MV-4-11 (cell line): ENCODE data around the gene ZBTB46.

ENCODE experiments used
- DNase-seq: peaks from one replicate; lab custom pipeline; 2025; lab: John Stamatoyannopoulos, UW

The ZBTB46 gene

DNA sequence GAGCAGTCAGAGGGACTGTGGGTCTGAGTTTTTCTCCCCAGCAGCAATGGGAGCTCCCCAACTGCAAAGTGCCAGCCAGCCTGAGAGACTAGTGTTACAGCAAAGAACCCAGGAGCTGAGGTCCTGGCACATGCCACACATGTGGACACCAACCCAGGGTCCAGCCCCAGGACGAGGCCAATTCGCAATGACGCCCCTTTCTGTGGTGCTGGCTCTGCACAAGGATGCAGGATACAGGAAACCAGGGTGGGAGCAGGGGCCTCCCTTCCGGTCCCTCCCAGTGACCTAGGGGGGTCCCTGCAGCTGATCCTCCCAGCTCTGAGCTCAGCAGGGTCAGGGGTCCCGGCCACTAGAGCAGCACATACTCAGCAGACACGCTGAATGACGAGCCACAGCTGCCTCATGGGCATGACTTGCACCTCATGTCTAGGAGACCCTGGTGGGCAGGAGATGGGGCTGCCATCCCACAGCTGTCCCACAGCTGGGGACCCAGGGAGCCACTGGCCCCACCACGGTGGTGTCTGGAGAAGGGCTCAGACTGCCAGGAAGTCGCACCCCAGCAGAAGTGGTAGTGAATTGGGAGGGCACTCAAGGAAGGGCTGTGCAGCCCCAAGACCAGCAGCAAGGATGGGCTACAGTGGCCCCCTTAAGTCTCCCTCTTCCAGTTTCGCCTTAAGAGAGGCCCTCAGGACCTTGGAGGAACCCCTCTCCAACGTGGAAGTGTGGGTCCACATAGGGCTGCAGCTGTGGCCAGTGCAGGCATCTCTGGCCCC is 126.9 kb downstream of the ZBTB46 start:
- no peak for DNase-seq

DNA sequence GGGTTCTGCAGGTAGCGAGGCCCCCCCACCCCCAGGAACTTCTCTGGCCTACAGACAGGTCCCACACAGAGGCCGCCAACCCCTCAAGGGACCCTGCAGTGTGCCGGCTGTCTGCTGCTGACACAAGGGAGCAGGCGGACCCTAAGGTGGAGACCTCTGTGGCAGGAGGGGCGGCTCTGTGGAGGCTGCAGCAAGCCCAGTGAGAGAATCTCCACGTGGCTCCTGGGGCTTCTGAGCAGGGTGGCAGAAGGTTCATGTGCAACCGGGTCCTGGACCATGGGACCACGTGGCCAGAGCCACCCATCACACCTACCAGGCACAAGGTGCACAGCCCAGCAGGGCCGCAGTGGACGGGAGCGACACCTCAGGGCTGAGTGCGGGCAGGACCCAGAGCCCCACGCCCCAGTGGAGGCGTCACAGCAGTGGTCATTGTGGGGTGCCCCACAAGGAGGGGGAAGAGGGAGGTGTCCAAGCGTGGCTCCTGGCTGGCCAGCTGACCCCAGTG is 127.5 kb downstream of the ZBTB46 start:
- no peak for DNase-seq

DNA sequence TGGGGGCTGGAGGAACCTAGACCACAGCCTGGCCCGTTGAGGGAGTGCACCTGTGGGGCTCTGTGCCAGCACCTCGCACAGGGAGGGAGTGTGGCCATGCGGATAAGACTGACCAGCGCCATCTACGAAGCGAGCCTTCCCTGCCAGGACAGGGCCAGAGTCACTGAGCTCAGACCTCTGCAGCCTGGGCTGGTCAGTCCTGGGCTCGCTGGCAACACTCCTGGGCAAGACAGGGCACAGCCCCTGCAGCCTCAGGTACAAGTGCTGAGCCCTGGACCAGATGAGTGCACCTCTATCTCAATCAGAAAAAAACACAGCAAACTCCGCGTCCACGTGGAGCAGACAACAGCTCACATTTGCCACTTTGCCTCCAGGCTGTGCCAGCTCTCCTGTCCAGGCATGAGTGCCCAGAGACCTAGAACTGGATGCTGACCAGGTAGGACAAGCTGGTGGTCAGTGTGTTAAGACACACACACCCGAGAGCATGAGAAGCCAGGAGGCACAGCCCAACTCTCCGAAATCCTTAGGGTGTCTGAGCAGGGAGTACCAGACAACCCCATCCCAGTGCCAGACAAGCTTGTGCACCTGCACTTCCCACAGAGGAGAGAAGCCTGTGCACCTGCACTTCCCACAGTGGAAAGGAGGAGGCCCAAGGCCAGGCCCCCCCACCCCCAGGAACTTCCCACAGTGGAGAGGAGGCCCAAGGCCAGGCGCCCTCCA is 128.2 kb downstream of the ZBTB46 start:
- DNase-seq, result no peak

DNA sequence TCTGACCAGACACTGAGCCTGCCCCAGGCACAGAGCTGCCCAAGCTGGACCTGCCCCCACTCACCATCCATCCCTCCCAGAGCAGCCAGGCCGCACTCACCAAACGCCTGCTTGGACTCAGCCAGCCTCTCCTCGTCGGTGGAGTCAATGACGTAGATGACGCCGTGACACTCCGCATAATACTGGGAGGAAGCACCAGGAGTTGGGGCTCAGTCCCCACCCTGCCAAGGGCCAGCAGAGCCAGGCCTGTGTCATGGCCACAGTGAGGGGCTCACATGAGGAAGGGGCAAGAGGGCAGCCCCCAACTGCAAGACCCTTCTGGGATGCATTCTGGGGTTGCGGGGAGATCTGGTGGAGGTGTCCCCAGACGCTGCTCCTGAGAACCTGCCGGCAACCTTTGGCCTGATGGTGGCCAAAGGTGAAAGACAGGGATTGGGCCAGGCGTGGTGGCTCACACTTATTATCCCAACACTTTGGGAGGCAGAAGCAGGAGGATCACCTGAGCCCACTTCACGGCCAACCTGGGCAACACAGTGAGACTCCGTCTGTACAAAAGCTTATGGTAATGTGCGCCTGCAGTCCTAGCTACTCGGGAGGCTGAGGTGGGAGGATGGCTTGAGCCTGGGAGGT is 128.9 kb downstream of the ZBTB46 start:
- no peak for DNase-seq

DNA sequence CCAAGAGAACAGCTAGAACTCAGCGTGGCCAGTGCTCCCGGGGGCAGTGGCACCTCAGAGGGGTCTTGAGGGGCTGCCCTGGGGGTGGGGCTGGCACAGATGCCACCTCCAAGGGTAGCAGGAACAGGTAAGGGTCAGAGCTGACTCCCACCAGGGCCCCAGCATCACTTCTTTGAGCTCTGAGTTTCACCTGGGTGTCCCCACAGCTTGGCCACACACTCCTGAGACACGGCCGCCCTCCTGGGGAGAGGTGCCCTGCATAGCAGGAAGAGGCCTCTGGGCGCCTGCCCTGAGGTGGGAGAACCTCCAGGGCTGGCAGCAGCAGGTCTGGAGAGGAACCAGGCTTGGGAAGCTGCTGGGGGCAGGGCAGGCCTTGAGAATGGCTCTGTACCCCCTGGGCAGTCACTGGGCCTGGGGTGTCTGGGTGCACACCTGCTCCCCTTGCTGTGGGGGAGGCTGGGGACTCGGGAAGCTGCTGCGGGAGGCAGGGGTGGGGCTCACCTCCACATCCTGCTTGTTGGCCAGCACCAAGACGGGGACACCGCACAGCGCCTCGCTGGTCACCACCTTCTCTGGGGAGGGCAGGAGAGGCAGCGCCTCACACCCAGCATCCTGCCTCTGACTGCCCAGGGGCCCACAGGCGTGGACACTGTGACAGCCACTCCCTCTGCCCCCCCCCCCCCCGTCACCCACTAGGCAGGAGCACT is 129.6 kb downstream of the ZBTB46 start:
- DNase-seq, result no peak

DNA sequence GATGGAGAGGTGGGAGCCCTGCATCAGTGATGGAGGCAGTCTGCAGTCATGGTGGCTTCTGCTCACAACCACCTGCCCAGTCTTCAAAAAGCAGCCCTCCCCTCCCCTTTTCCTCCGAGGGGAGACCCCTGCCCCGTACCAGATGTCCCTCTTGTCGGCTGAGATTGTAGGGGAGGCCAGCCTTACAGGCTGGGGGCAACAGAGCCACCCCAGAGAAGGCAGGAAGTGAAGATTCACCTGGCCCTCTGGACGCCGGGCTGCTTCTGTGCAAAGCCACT is 130.1 kb downstream of the ZBTB46 start:
- DNase-seq, result no peak

DNA sequence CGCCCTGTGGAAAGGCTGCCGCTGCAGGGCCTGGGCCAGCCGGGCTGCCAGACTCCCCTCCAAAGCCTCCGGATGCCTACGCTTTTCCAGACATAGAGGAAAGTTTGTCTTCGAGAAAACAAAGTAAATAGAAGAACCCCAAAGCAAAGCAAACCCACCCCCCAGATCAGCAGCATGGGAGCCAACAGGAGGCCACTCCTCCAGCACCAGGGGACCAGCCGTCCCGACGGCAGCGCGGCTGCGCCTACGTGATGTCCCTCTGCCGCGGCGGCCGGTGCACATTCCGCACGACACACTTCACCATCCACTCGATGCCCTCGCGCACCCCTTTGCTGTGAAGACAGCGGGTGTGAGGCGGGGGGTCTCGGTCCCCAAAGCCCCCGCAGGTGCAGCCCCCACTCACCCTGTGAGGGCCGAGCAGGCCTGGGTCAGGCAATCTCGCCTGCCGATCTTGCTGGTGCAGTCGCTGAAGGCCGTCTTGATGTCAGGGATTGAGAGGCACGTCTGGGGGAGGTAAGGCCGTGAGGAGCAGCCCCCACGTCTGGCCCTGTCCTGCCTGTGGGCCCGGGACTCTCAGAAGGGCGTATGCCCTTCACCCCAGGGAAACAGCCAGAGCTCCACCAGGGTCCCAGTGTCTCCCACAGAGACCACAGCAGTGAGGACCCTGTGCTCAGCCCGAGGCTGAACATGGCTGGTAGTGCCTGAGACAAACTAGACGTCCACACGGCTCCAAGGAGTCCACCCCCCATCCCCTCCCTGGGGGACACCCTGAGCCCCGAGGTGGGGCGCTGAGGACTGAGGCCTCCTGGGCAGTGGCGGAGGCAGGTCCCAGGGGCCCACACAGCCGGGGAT is 130.6 kb downstream of the ZBTB46 start:
- DNase-seq, result no peak

DNA sequence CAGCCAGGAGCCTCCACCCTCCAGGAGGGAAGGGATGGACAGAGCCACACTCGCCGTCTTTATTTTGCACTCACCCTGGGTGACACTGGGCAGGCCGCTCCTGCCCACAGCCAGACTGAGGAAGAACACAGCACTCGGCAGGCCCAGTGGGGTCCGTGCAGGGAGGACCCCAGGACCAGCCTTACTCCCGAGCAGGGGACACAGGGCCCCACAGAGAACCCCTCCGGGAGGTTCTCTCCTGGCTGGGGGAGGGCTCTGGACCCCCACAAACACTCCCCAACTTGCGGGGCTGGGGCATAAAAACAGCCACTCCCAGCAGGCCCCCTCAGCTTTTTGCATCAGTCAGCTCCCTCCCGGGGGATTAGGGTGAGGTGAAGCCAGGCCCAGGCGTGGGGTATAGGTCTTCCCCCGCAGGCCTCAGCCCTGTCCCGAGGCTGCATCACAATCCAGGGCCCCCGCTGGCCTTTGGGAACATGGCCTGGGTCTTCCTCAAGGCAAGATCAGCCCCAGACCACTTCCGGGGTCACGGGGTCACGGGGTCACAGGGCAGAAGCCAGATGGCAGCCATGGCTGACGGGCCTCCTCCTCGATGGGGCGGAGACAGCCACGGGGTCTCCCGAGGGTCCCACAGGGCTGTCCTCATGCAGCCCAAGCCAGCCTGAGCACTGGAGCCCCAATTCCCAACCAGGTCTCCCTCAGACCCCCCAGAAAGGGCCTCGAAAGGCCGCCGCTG is 131.4 kb downstream of the ZBTB46 start:
- no peak for DNase-seq

DNA sequence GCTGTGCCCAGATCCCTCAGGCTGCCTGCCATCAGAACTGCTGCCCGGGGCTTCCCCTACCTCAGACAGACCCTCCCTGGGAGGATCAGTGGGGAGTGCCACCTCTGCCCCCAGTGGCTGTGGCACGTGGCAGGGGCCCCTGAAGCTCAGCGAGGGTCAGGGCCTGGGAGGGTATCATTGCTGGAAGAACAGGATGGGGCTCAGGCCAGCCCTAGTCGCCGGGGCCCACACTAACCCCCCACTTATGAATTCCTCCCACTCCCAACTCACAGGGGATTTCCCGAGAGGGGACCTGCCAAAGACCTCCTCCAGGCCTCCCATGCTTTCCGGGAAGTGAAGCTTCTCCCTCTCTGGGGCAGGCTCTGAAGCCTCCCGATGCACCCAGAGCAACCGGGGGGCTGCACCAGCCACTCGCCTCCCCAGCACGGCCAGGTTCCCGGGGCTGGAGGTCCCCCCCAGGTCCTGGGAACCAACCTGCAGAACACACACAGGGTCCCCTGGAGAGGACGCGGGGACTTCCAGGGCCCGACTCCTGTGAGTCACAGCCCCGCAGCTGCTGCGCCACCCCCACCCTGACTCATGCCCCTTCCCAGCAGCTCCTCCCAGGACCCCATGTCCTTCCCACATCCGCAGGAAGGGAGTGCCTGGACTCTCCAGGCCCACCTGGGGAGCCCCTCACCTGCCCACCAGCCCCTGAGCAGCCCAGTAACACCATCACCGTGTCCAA is 132.2 kb downstream of the ZBTB46 start:
- DNase-seq, result no peak

DNA sequence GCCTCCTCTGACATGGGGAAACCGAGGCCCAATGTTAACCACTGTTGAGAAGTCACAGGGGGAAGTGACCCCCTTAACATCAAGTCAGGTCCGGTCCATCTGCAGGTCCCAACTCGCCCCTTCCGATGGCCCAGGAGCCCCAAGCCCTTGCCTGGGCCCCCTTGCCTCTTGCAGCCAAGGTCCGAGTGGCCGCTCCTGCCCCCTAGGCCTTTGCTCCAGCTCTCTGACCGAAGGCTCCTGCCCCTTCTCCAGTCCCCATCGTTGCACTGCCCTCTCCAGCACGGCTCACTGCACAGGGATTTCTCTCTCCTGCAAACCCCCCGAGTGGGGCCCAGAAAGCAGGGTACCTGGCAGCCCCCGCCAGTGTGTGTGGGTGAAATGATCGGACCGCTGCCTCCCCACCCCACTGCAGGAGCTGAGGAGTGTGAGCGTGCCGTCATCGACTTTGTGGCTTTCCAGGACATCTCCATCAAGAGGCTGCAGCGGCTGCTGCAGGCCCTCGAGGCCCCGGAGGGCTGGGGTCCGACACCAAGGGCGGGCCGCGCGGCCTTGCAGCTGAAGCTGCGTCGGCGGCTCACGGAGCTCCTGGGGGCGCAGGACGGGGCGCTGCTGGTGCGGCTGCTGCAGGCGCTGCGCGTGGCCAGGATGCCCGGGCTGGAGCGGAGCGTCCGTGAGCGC is 133.1 kb downstream of the ZBTB46 start:
- DNase-seq, result no peak

DNA sequence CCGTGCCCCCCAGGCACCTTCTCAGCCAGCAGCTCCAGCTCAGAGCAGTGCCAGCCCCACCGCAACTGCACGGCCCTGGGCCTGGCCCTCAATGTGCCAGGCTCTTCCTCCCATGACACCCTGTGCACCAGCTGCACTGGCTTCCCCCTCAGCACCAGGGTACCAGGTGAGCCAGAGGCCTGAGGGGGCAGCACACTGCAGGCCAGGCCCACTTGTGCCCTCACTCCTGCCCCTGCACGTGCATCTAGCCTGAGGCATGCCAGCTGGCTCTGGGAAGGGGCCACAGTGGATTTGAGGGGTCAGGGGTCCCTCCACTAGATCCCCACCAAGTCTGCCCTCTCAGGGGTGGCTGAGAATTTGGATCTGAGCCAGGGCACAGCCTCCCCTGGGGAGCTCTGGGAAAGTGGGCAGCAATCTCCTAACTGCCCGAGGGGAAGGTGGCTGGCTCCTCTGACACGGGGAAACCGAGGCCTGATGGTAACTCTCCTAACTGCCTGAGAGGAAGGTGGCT is 133.7 kb downstream of the ZBTB46 start:
- DNase-seq, result no peak

DNA sequence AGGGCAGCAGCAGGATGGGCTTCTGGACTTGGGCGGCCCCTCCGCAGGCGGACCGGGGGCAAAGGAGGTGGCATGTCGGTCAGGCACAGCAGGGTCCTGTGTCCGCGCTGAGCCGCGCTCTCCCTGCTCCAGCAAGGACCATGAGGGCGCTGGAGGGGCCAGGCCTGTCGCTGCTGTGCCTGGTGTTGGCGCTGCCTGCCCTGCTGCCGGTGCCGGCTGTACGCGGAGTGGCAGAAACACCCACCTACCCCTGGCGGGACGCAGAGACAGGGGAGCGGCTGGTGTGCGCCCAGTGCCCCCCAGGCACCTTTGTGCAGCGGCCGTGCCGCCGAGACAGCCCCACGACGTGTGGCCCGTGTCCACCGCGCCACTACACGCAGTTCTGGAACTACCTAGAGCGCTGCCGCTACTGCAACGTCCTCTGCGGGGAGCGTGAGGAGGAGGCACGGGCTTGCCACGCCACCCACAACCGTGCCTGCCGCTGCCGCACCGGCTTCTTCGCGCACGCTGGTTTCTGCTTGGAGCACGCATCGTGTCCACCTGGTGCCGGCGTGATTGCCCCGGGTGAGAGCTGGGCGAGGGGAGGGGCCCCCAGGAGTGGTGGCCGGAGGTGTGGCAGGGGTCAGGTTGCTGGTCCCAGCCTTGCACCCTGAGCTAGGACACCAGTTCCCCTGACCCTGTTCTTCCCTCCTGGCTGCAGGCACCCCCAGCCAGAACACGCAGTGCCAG is 134.3 kb downstream of the ZBTB46 start, which contains the start of gene TNFRSF6B:
TSS of gene TNFRSF6B (plus strand) at position 25 of the 729 bp plus-strand sequence. CDS start at position 141, 116 bp downstream.
- DNase-seq, result no peak

DNA sequence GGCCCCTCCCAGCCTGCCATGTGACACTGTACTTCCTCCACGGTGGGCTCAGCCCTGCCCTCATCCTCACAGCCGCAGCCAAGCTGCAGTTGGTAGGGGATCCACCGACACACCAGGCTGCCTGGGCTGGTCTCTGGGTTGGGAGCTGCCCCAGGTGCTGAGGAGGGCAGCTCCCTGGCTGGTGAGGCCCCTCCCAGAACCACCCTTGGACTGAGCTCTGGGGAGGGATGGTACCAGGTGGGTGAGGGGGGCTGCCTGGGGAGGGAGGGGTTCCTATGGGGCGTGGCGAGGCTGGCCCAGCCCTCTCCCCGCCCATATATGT is 134.8 kb downstream of the ZBTB46 start:
- DNase-seq, result peak; percentile 29

DNA sequence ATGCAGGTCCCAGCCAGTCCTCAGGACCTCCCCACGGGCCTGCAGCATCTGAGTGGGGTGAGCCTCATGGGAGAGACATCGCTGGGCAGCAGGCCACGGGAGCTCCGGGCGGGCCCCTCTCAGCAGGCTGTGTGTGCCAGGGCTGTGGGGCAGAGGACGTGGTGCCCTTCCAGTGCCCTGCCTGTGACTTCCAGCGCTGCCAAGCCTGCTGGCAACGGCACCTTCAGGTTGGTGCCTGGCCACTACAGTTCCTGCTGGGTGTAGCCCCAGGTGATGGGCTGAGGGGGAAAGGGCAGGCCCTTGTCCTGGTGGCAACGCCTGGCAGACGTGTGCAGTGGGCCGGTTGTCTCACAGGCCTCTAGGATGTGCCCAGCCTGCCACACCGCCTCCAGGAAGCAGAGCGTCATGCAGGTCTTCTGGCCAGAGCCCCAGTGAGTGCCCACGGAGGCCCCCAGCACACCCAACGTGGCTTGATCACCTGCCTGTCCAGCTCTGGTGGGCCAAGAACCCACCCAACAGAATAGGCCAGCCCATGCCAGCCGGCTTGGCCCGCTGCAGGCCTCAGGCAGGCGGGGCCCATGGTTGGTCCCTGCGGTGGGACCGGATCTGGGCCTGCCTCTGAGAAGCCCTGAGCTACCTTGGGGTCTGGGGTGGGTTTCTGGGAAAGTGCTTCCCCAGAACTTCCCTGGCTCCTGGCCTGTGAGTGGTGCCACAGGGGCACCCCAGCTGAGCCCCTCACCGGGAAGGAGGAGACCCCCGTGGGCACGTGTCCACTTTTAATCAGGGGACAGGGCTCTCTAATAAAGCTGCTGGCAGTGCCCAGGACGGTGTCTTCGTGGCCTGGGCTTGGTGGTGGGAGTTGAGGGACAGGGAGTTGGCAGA is 135.4 kb downstream of the ZBTB46 start:
- no peak for DNase-seq

DNA sequence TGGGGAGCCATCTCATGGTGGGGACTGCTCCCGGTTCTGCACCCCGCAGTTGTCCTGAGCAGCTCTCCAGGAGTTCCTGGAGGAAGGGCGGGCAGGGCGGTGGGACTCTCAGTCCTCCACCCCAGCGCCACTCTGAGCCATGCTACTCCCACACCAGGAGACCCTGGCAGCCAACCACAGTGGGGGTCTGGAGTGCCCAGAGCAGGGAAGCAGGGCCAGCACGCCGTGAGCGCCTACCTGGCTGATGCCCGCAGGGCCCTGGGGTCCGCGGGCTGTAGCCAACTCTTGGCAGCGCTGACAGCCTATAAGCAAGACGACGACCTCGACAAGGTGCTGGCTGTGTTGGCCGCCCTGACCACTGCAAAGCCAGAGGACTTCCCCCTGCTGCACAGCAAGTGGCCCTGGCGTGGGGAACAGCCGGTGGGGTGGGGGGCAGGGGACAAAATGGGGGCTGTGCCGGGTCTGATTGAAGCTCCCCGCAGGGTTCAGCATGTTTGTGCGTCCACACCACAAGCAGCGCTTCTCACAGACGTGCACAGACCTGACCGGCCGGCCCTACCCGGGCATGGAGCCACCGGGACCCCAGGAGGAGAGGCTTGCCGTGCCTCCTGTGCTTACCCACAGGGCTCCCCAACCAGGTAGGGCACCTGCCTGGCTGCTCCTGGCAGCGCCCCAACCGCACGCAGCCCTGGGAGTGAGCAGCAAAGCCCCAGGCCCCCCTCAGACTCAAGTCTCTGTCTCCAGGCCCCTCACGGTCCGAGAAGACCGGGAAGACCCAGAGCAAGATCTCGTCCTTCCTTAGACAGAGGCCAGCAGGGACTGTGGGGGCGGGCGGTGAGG is 136.3 kb downstream of the ZBTB46 start:
- no peak for DNase-seq

DNA sequence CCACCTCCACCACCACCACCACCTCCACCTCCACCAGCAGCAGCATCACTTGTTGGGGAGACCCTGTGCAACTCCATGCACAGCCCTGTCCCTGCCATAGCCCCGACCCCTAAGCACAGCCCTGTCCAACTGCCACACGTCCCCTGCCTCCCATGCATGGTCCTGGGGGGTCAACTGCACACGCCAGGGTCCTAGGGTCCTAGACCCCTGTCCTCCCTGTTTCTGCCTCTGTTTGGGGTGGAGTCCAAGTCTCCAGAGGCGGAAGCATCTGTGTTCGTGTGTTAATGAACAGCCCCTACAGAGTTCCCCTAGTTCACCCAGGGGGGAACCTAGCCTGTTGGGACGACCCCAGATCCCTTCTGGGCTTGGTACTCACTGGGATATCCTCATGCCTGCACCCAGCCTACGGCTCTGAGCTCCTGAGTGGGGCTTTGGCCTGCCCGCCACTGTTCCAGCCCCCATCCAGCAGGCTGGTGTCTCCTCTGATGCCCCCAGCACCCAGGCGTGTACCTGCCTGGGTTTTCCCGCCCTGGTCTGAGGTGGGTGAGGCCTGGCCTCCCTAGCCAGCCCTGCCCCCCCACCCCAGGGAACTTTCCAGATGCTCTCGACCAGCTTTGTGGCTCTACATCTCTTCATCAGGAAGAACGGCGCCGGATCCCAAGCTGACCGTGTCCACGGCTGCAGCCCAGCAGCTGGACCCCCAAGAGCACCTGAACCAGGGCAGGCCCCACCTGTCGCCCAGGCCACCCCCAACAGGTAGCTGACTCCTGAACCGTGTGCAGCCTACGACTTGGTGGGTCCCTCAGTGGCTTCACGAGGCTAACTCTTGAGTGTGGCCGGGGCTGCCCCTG is 137.1 kb downstream of the ZBTB46 start:
- no peak for DNase-seq
